GM12878 (cell line): ENCODE data around the gene TRPV5. TPM values are rescaled to one million over a fixed set of nuclear protein-coding genes. Genes with fewer than 3 reads are reported as not detected.

Source experiments
- ATAC-seq: fragments of 200-7000 bp; cut with Tn5 transposase; 3 replicates; pipeline ENCODE4 v1.9.1; 2020; ENCODE audit warnings: mild to moderate bottlenecking, moderate library complexity
- BruUV-seq: library from RNA; stranded (reverse); fragments of 400-500 nt; replicated peaks from 2 replicates; lab custom pipeline; 2021; lab: Mats Ljungman, UMichigan
- CTCF ChIA-PET: fragments of 300-600 bp; sonication (Branson Sonifier 250); formaldehyde crosslinking; extraction: SDS; loops from one replicate; lab custom pipeline; 2021; ENCODE audit warnings: inconsistent platforms; lab: Yijun Ruan, JAX
- POLR2A ChIA-PET: fragments of 350-600 bp; formaldehyde crosslinking; extraction: SDS; loops from one replicate; lab custom pipeline; 2021; ENCODE audit warnings: inconsistent platforms; lab: Charles Lee
- RAD21 ChIA-PET: fragments of 300-600 bp; sonication (Branson Sonifier 250); formaldehyde crosslinking; loops from one replicate; lab custom pipeline; 2023; ENCODE audit warnings: antibody characterized with exemption; ENCODE audit not compliant: unreplicated experiment; lab: Charles Lee
- SMC1A ChIA-PET: fragments of 300-600 bp; sonication (Branson Sonifier 250); formaldehyde crosslinking; loops from one replicate; lab custom pipeline; 2023; ENCODE audit not compliant: unreplicated experiment, uncharacterized antibody; lab: Charles Lee
- DNase-seq: peaks from one replicate; pipeline ENCODE4 v3.0.0-alpha.2; 2011; ENCODE audit warnings: low read depth, low spot score
- FAIRE-seq: peaks from 3 replicates; lab custom pipeline; 2011; peaks lifted over from hg19 to GRCh38; lab: Jason Lieb, UNC
- H2AFZ ChIP-seq: 2 replicates; pipeline ENCODE4 v1.6.0; 2011; ENCODE audit warnings: low read depth, low read length, control low read depth; ENCODE audit not compliant: control insufficient read depth
- H3K27ac ChIP-seq: 2 replicates; pipeline ENCODE4 v1.5.1; 2011; ENCODE audit warnings: control low read depth; ENCODE audit not compliant: control insufficient read depth, insufficient read depth
- H3K27me3 ChIP-seq, 2 experiments: replicated peaks in 1 of 2; 2 replicates each; pipeline versions ENCODE4 v1.6.0 to v1.6.1; 2011; ENCODE audit warnings: low read length in 1 of 2; ENCODE audit not compliant: control insufficient read depth in 2 of 2, insufficient read depth in 2 of 2
- H3K36me3 ChIP-seq, 2 experiments: 2 replicates each; pipeline ENCODE4 v1.5.1; 2011; ENCODE audit warnings: low read length in 1 of 2; ENCODE audit not compliant: control insufficient read depth in 2 of 2, insufficient read depth in 2 of 2
- H3K4me1 ChIP-seq: 2 replicates; pipeline ENCODE4 v1.6.1; 2011; ENCODE audit warnings: mild to moderate bottlenecking, low read length, moderate library complexity, mixed read lengths; ENCODE audit not compliant: control insufficient read depth, insufficient read depth
- H3K4me2 ChIP-seq: 2 replicates; pipeline ENCODE4 v1.6.0; 2011; ENCODE audit warnings: control low read depth; ENCODE audit not compliant: control insufficient read depth, insufficient read depth
- H3K4me3 ChIP-seq: fragments of 200-600 bp; sonication (generic); 2 replicates; pipeline ENCODE4 v1.5.1; 2016
- H3K79me2 ChIP-seq: 2 replicates; pipeline ENCODE4 v1.6.0; 2011; ENCODE audit warnings: low read length; ENCODE audit not compliant: control insufficient read depth, insufficient read depth
- H3K9ac ChIP-seq: 2 replicates; pipeline ENCODE4 v1.8.0; 2011; ENCODE audit warnings: low read length, control low read depth, mixed read lengths; ENCODE audit not compliant: control insufficient read depth, insufficient read depth
- H3K9me3 ChIP-seq: replicated peaks from 3 replicates; pipeline ENCODE4 v1.5.1; 2011; ENCODE audit warnings: mild to moderate bottlenecking, low read length; ENCODE audit not compliant: control insufficient read depth, insufficient read depth
- H4K20me1 ChIP-seq: 2 replicates; pipeline ENCODE4 v1.6.0; 2011; ENCODE audit not compliant: control insufficient read depth, insufficient read depth
- CEBPZ ChIP-seq: fragments of 150-350 bp; IDR thresholded peaks from 2 replicates; pipeline ENCODE4 v1.6.1; 2016; ENCODE audit warnings: low read depth, low read length
- CHD1 ChIP-seq: IDR thresholded peaks from 2 replicates; pipeline ENCODE4 v1.6.1; 2012; ENCODE audit warnings: low read depth, low read length, improper control_type of control experiment
- EGR1 ChIP-seq, 2 experiments: IDR thresholded peaks; 1 replicate in 1 of 2; 2 replicates in 1 of 2; pipeline ENCODE4 v1.6.1; 2011 to 2012; ENCODE audit warnings: low read depth in 2 of 2, low read length in 2 of 2, borderline replicate concordance in 1 of 2, mild to moderate bottlenecking in 1 of 2, moderate library complexity in 1 of 2
- HCFC1 ChIP-seq: fragments of 150-350 bp; IDR thresholded peaks from 2 replicates; pipeline ENCODE4 v1.6.1; 2014; ENCODE audit warnings: low read length
- HDGF ChIP-seq: fragments of 450-650 bp; IDR thresholded peaks from 2 replicates; pipeline ENCODE4 v1.6.1; 2016; ENCODE audit warnings: antibody characterized with exemption
- KAT2A ChIP-seq: conservative IDR thresholded peaks from 2 replicates; pipeline ENCODE4 v1.6.1; 2011; ENCODE audit warnings: low read depth, low read length; ENCODE audit not compliant: control insufficient read depth
- LARP7 ChIP-seq: fragments of 450-650 bp; IDR thresholded peaks from 2 replicates; pipeline ENCODE4 v1.6.1; 2017; ENCODE audit warnings: mild to moderate bottlenecking
- MYC ChIP-seq: IDR thresholded peaks from 2 replicates; pipeline ENCODE4 v1.6.1; 2011; ENCODE audit warnings: mild to moderate bottlenecking, low read length, moderate library complexity, inconsistent platforms; ENCODE audit not compliant: insufficient read depth, insufficient replicate concordance, insufficient read length, severe bottlenecking
- NFXL1 ChIP-seq: fragments of 450-650 bp; IDR thresholded peaks from 2 replicates; pipeline ENCODE4 v1.6.1; 2017; ENCODE audit warnings: antibody characterized with exemption, mild to moderate bottlenecking, borderline replicate concordance
- RELB ChIP-seq: fragments of 450-650 bp; IDR thresholded peaks from 2 replicates; pipeline ENCODE4 v1.6.1; 2017; ENCODE audit warnings: low read depth, mild to moderate bottlenecking, moderate library complexity
- SMAD1 ChIP-seq: fragments of 450-650 bp; IDR thresholded peaks from 2 replicates; pipeline ENCODE4 v1.6.1; 2018; ENCODE audit warnings: mild to moderate bottlenecking, low read depth; ENCODE audit not compliant: partially characterized antibody
- STAT1 ChIP-seq: fragments of 450-650 bp; conservative IDR thresholded peaks from 2 replicates; pipeline ENCODE4 v1.6.1; 2014; ENCODE audit warnings: antibody characterized with exemption, mild to moderate bottlenecking
- TCF12 ChIP-seq: IDR thresholded peaks from 2 replicates; pipeline ENCODE4 v1.6.1; 2011; ENCODE audit warnings: low read depth, mild to moderate bottlenecking, low read length
- TCF3 ChIP-seq: IDR thresholded peaks from 2 replicates; pipeline ENCODE4 v1.6.1; 2012; ENCODE audit warnings: low read depth, mild to moderate bottlenecking, low read length, borderline replicate concordance; ENCODE audit not compliant: insufficient read depth
- ZNF207 ChIP-seq: fragments of 450-650 bp; IDR thresholded peaks from 2 replicates; pipeline ENCODE4 v1.6.1; 2014; ENCODE audit warnings: antibody characterized with exemption, mild to moderate bottlenecking, borderline replicate concordance
- ZNF217 ChIP-seq: fragments of 450-650 bp; IDR thresholded peaks from 2 replicates; pipeline ENCODE4 v1.6.1; 2017; ENCODE audit warnings: antibody characterized with exemption, mild to moderate bottlenecking
- ZNF384 ChIP-seq: IDR thresholded peaks from 2 replicates; pipeline ENCODE4 v1.6.1; 2012; ENCODE audit warnings: low read depth, mild to moderate bottlenecking, low read length, improper control_type of control experiment, borderline replicate concordance
- WGBS: methylation state at CpG from one replicate; pipeline ENCODE4 v1.1.6; 2016; ENCODE audit warnings: low lambda C conversion rate; ENCODE audit not compliant: insufficient replicate concordance, insufficient coverage; ENCODE audit errors: missing lambda C conversion rate; 5-methylcytosine and 5-hydroxymethylcytosine counted together
- in situ Hi-C: fragments of 300-500 bp; cut with MboI; formaldehyde crosslinking; loops from 9 replicates; pipeline ENCODE4 v1.14.3; 2018; ENCODE audit warnings: mixed read lengths
- intact Hi-C: fragments of 100-400 bp; cut with micrococcal nuclease; formaldehyde crosslinking; loops from one replicate; pipeline ENCODE4 v1.14.2; 2022; ENCODE audit not compliant: unreplicated experiment
- polyA plus RNA-seq, 11 experiments: library from polyadenylated mRNA; depleted of rRNA in 4 of 11; unstranded in 6 of 11; stranded (reverse) in 5 of 11; fragments of >200 nt; fragmentation: Nextera tagmentation in 4 of 11; fragmentation: Illumina TruSeq in 1 of 11; extraction: Ambion mirVana in 4 of 11; extraction: Trizol in 1 of 11; gene quantifications; 1 replicate in 1 of 11; 2 replicates in 10 of 11; pipeline versions ENCODE4 v1.2.1 to v1.2.3, GENCODE V29; 2011 to 2016; ENCODE audit warnings: inconsistent platforms in 2 of 11, missing spikeins in 2 of 11, low read depth in 1 of 11
- total RNA-seq, 4 experiments: library from RNA; depleted of rRNA in 3 of 4; stranded (reverse); fragments of >200 nt in 3 of 4; fragmentation: Illumina TruSeq in 1 of 4; extraction: Trizol in 1 of 4; gene quantifications; 2 replicates each; pipeline versions ENCODE4 v1.2.1 to v1.2.3, GENCODE V29; 2013 to 2021

The TRPV5 gene
- total and polyA plus RNA-seq, 10 of the 15 experiments (the other 5 are each of a cell fraction or from before 2014, with no cell fraction given): not detected

- Histone ChIP-seq H3K4me3 (no peak overlapping the region), H3K4me1 (no peaks in the 10 kb centered on the region), H3K4me2 (no peak overlapping the region), H4K20me1 (no peaks in the 10 kb centered on the region)
- POLR2A ChIA-PET: no interaction called here
- TF ChIP-seq NFXL1 (no peak), ZNF384 (no peak), MYC (no peak), HCFC1 (no peak), ZNF207 (no peak), LARP7 (no peak), TCF12 (no peak), EGR1 (IDR thresholded peaks at IDR 0.05; ENCODE audit: borderline replicate concordance in 1 of 2, low read depth in 2 of 2, low read length in 2 of 2) (no peak), ZNF217 (no peak), KAT2A (no peak), CHD1 (no peak), HDGF (no peak), RELB (no peak), TCF3 (no peak), STAT1 (no peak), SMAD1 (no peak), CEBPZ (no peak)
- TF ChIP-seq, all 136 proteins: peak for 0
- 30% methylated on average over 9 of the region's 9 CpGs for WGBS
- ChIA-PET CTCF (interaction anchor here (0.8 to 7.1 kb wide), 2 partner anchors 127 to 339 kb away, joined by 3 to 123 read pairs; no protein-coding TSS in a partner anchor), SMC1A (no interaction called here), RAD21 (no interaction called here)
- Histone ChIP-seq H3K27me3 (no peaks in the 10 kb centered on the region), H3K9me3 (no peaks in the 10 kb centered on the region; the same call in 2 of the 3 replicates), H2AFZ (no peak overlapping the region), H3K27ac (no peak overlapping the region), H3K79me2 (no peaks in the 10 kb centered on the region), H3K36me3 (no peaks in the 10 kb centered on the region), H3K9ac (no peak overlapping the region)
- no TSS peak for BruUV-seq
- no peak for FAIRE-seq
- intact Hi-C loops: no loop called here
- no peak for DNase-seq
- no peak for ATAC-seq
- in situ Hi-C loops: loop anchor here (10.0 kb wide), 1 partner anchor 338 kb away; no protein-coding TSS in a partner anchor
Measured at GRCh38 chr7:142876236-142876960, 57.1 kb downstream of the TRPV5 start.
